NCI-H345 (cell line): ENCODE data around the gene PARS2.
"Not testable (repeated sequence)": the region's sequence is repeated elsewhere in the genome, so short reads cannot be mapped to it uniquely, and the experiment has no call there.

Experiments
- DNase-seq: peaks from one replicate; lab custom pipeline; 2025; lab: John Stamatoyannopoulos, UW

PARS2 gene

DNA sequence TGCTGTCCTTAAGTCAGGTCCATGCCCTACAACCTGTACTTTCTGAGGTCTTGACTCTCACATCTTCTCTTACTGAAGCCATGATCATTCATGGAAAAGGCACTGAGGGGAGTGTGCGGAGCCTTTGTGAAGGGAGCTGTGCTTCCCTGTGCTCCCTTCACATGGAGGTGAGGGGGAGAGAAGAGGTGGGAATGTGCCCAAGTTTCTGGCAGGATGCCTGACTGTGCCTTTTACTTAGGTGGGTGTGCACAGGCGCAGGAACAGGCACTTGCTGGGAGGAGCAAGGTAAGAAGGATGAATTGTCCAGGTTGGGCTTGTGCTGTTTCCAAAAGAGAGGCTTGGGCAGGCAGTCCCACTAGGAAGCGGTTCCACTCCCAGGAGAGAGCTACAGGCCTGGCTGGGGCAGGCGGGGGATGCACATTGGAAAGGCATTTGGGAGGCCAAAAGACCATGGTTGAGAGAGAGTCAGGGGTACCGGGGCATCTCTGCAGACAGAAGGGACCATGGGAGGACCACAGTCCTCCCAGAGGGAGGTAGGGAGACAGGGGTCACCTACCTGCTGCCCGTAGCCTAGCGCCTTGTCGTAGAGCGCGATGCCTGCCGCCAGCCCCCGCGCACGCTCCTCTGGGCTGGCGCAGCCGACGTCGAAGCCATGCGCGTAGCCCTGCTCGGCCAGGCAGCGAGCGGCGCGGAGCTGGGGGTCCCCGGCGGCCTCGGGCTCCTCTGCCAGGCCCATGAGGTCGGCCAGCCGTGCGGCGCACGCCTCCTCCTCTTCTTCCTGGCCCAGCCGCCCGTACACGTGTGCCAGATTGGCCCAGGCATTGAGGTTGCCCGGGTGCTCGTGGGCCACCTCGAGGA, 35.9 kb upstream of the PARS2 start:
- DNase-seq, result no peak

DNA sequence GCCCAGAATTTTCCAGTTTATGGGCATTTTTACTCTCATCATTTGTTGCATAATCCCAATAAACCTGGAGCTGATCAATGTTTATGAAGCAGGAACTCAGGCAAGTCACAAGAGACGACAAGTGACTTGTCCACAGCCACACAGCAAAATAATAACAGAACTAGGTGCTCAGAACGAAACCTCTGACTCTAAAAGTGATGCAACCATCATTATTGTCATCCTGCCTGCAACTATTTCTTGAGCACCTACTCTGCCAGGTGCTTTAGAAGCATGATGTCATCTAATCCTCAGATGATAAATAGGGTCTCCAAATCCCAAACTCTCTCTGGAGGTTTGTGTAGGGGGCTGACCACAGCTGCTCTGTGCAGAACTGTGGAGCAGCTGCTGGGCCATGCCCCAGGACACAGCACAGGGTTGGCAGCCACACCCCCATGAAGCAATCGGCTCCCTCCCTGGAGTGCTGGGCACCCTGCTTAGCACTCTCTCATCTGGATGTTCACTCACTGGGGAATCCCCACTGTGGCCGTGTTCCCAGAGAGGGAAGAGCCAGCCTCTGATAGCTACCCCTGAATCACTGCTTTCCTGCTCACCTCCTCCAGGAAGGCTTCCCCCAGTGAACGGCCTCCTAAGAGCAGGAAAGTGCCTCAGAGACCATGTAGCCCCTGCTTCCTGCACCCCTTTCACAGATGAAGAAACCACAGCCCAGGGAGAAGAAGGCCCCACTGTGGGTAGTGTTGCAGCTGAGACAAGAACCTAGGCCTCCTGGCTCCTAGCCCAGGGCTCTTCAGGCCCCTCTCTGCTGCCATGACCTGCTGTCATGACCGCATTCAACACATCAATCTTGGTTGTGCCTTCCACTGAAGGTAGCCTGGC, 34.7 kb upstream of the PARS2 start:
- no peak for DNase-seq

DNA sequence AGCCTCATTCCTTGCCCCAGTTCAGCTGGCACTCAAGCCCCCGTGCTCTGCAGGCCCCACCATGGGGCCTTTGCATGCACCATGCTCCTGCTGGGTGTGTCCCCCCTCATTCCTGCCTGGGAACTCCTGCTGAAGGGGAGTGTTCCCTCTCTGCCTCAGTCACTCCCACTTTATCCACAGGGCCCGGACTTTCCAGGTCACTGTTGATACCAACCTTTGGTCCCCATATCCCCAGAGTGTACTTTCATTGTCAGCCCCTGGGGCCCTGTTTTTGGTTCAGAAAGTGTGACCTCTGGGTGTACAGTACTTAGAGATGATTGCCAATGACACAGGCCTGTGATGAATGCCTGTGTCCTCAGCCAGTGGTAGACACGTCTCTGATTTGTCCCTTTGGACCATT, 33.9 kb upstream of the PARS2 start:
- no peak for DNase-seq

DNA sequence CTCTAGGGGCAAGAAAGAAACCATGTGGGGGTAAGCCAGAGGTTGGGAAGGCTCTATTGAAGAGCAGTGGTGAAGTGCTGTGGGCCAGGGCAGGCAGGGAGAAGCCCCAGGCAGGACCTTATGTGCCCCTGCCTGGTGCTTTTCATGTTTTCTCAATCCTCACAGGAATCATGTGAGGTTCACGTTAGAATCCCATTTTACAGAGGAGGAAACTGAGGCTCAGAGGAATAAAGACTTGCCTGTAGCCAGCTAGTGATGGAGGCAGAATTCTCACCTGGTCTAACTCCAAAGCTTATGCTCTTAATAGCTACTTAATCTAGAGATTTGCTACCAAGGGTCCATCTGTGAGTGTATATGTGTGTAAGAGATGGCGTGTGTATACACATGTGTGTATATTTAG, 32.6 kb upstream of the PARS2 start:
- no peak for DNase-seq

DNA sequence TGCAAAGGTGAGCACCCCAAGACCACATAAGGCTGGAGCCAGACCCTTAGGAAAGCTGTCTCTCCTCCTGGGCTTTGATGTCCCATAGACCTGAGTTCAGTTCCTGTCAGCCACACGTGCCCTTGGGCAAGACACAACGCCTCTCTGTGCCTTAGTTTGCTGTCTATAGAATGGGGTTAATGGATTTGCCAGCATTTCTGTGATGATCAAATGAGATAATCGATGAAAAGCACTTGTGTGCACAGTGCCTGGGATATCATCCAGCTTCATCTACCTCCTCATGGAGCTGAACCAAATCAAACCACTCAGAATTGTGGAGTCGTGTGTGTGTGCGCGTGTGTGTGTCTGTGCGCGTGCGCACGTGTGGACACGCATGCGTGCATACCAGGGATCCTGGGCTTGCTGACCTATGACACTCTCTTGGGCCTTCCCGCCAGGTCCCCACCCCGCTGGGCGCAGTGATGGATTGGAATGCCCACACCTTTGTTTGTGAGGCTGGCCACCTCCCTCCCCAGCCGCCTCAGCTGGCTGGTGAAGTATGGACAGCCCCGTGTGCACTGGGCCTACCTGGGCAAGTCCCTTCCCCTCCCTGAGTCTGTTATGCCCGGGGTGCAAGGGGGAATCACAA, 31.6 kb upstream of the PARS2 start:
- DNase-seq, result no peak

DNA sequence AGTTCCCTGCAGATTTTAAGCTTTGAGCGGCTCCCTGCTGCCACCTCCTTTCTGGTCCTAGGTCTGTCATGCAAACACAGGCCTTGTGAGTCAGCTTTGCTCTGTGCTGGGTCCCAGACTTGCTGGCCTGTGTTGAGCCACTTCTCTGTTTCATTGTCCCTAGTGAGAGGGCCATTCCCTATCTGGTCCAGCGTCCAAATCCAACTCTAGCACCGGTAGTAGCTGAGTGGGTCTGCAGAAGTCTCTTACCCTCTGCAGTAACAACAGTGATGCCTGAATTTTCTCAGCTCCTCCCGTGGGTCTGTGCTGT, 31.0 kb upstream of the PARS2 start:
- DNase-seq, result no peak

DNA sequence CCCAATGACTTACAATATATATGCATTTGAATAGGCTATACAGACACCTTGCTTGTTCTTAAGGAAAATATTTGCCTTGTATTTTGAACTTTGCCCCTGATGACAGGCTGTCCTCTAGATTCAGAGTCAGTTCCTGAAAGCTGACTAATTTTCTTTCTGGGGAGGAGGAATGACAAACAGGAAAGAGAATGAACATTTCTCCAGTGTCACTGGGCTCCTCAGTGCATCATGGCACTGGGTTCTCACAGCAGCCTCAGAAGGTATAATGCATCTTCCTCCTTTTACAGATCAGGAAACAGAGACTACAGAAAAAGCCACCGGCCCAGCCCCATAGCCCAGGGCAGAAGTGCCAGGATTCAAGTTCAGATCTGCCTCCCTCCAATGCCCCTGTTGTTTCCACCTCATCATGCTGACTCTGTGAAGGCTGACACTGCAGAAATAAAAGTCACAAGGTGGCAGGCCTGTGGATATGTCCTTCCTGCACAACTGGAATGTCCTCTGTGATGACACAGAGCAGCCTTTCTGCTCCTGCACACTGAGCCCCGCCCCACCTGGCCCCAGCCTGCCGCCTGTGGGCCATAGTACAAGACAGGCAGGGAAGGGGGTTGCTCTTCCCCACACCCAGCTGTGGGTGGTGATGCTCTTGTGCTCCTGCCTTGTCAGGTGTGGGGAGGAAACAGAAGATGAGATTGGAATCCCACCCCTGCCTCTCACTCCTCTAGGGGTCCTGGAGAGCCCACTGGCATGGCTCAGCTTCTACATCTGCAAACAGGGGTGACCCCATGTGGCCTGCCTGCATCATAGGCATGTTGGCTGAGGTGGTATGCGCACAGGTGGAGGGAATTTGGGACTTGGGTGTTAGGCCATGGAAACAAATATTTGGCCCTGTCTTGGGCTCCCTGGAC, 30.4 kb upstream of the PARS2 start:
- DNase-seq, result no peak

DNA sequence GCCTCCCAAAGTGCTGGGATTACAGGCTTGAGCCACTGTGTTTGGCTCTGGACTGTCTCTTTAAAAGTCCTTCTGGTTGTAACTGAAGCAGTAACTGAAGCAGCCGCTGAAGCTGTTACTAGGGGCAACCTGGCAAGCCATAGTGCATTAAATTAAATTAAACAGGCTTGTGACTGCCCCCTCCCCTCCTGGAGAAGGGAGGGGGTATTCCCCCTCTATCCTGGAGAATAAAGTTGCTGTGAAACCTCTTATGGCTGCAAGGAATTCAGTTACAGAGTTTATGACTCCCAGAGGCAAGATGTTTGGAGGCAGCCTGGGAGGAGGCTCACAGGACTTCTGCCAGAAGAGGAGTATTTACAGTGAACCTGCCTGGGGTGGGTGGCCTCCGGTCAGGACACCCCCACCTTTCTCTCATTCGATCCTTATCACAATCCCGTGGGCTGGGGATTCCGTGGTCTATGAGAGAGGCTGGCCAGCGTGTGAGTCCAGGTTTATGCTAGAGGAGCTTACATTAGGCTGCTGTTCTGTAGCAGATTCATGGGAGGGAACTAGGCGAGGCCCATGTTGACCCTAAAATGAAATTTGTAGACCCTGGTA, 28.5 kb upstream of the PARS2 start:
- DNase-seq, result no peak

DNA sequence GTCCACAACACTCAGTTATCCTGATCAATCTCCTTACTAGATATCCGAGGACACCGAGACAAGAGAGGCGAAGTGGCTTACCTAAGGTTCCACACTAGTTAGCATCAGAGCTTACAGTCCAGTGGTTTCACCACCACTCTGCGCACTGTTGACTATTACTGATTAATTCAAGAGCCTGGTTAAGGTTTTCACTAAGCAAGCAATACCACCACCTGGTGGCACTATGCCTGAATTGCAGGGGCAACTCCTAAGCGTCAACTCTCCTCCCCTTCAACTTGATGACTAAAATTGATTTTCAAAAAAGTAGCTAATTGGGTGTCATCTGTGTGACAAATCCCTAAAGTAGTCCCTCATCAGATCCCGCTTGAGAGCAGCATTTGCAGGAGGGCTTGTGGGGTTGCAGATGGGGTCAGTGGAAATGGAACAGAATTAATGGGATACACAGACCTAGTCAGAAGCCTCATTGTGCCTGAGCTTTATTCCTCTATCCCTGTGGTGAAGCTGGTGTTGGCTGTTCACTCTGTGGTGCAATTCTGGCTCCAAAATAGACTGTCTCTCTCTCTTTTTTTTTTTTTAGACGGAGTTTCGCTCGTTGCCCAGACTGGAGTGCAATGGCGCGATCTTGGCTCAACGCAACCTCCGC, 27.7 kb upstream of the PARS2 start:
- DNase-seq, result no peak

DNA sequence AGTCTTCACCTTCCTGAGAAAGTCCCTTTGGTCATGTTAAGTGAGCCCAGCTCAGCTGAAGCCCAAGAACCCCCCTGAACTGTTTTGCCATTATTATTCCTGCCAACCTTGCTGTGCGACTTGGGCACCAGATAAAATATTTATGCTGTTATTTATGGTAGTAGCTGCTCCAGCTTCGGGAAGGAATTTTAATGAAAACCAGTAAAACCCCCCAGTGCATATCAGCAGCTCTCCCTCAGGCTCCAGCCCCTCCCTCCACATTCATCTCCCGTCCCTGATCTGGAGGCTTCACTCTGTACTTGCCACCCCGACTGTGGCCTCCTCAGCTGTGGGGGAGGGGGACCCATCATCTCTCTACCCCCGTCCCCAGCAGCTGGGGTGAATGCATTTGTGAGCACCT, 24.1 kb upstream of the PARS2 start:
- no peak for DNase-seq

DNA sequence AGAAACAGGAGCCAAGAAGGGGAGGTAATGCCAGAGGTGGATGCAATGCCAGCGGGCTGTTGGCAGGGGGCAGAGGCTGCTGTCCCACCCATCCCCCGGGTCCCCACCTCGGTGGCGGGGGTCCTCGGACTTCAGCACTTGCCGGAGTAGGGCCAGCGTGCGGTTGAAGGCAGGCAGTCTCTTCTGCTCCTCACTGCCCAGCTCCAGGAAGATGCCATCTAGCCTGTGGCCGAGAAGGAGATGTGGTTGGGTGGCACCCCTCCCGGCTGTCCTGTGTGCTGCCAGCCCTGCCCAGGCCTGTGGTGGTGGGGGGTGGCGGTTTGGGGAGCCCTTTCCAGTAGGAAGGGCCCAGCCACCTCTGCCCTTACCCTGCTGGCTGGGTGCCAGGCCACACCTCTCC, 23.3 kb upstream of the PARS2 start:
- no peak for DNase-seq

DNA sequence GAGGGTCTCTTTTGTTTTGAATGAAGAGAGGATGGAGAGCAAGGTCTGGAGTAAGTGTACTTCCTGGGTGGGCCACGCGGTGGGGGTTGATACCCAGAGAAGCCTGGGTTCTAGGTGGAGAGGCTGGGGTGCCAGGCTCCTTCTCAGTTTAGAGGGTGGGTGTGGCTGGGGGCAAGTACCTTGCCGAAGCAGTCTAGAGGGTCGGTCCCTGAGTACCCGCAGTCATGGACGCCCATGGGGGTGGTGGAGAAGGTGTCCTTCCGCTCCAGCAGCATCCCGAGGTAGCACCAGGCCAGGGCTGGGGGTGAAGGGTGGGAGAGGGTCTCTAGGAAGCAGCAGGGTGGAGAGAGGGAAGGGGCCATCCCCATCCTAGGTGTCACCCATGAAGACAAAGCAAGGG, 22.5 kb upstream of the PARS2 start:
- DNase-seq, result no peak

DNA sequence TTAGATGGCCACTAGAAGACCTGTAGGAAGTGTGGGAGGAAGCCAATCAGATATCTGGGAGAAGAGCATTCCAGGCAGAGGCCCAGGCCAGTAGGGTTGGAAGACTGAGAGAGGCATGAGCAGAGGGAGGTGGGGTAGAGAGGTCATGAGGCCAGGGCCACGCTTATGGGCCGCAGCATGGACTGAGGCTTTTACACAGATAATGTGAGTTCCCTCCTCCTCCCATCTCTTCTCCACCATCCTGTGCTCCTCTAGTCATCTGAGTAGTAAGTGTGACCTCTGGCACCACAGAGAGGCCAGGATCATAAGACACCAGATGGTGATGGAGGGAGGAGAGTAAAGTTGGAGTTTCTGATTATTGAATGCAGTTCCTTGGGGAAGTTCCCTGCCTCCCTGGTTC, 19.7 kb upstream of the PARS2 start:
- no peak for DNase-seq

DNA sequence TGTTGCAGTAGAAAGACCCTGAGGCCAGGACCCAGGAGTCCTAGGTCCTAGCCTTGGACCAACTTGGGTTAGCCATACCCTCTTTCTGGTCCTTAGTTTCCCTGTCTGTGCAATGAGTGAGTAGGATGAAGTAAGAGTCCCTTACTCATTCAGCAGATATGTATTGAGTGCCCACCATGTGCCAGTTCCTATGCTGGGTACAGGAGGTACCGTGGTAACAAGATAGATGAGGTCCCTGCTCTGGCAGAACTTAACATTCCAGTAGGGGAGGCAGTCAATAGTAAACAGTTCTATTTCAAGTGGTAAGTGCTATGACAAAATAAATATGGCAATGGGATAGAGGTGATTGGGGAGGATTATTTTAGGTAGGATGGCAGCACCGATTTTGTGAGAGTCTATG, 18.3 kb upstream of the PARS2 start:
- no peak for DNase-seq

DNA sequence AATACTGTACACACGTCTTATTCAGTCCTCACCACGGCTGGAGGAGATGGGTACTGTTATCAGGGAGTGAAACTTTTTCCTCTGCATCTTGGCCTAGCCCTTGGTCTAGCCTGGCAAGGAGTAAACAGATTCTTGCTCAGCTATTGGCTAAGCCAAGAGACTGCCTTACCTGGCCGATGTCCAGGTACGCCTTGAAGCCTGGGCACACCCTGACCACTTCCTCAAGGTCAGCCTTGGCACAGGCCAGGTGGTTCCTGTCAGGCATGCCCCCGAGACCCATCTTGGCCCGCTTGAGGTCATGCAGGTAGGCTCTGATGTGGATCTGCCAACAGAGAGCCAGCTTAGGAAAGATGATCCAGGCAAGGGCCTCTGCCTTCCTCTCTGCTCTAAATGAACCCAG, 17.8 kb upstream of the PARS2 start:
- DNase-seq, result no peak

DNA sequence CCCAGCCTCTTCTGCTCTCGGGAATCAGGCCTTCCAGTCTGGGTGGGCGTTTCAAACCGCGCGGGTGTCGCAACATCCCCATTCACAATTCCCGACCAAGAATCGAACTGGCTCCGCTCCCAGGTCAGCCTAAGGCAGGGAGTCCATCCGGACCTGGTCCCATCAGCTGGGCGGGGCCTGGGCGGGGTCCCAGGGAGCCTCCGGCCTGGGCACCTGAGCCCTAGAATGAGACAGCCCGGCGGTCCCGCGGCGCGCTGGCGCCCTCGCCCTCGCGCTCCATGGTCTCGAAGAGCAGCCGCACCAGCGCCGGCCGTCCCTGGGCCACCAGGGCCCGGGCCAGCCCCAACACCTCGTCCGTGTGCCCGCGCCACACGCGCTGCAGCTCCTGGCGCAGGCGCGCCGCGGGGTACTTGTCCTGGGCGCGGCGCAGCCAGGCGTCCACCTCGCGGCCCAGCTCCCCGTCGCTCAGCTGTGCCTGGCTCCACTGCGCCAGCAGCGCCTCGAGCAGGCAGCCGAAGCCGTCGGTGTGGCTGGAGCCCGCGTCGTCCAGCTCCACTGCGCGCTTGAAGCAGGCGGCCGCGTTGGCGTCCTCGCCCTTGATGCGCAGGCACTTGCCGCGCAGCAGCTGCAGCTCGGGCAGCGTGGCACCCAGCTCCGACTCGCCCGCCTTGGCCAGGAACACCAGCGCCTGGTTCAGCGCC, 16.9 kb upstream of the PARS2 start:
- DNase-seq, result no peak

DNA sequence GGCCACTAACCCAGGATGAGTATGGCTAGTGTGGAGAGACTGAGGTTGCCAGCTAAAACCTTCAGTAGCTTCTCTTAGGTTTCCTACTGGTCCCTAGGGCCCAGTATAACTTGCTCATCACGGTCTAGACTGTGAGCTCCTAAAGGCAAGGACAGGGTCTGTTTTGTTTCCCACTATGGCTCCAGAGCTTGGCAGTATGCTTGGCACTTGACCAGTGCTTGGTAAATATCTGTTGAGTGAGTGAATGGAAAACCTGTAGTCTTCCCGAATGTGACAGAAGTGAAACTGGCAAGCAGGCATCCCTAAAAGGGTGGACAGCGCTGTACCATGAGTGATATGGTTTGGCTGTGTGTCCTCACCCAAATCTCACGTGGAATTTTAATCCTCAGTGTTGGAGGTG, 13.1 kb upstream of the PARS2 start:
- no peak for DNase-seq

DNA sequence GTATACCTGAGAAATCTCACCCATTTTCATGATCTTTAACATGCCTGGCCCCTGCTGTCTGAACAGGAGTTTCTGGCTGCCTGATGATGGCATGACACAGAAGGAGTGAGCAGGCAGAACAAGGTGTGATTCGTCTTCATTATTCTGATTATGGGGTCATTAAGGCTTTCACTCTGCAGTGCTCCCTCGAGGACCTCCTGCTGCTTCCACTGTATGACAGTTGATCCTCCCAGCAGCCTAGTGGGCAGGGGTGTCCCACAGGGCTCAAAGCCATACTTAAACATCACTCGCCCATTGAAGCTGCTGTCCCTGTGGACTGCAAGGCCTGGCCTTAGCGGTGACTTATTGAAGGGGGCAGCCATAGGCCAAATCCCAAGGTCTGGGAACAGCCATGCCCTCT, 12.7 kb upstream of the PARS2 start:
- DNase-seq, result no peak

DNA sequence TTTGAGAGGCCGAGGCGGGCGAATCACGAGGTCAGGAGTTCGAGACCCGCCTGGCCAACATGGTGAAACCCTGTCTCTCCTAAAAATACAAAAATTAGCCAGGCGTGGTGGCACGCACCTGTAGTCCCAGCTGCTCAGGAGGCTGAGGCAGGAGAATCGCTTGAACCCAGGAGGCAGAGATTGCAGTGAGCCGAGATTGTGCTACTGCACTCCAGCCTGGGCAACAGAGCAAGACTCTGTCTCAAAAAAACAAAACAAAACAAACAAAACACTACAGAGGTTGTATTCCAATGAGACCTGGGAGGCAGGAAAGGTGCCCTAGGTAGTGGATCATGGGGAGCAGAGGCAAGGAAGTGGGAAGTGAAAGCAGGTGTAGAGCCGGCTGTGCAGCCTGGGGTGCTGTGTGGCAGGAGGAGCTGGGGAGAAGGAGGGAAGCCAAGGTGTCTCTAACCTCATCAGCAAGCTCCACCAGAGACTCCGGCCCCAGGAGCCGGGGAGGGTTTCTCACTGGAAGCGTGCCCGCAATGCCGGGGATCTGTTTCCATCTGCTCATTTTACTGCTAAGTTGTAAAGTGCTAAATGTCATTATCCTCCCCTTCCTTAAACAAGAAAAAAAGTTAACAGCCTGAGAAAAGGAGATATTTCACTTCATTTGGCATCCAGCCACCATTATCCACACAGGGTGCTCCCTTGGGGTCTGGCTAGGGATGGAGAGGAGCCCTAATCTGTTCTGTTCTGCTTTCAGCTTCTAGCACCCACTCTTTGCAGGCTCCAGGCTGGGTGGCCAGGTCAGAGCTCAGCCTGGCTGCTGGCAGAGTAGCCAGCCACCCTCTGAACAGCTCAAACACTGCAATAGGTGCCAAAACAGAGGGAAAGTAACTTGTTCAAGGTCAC, 11.8 kb upstream of the PARS2 start:
- not testable (repeated sequence) for DNase-seq
